GDM1 (cell line): ENCODE data around the gene MRPL41.
"Not testable (repeated sequence)": the region's sequence is repeated elsewhere in the genome, so short reads cannot be mapped to it uniquely, and the experiment has no call there.

Experiments used
- DNase-seq: peaks from one replicate; lab custom pipeline; 2025; lab: John Stamatoyannopoulos, UW

MRPL41 gene

DNA sequence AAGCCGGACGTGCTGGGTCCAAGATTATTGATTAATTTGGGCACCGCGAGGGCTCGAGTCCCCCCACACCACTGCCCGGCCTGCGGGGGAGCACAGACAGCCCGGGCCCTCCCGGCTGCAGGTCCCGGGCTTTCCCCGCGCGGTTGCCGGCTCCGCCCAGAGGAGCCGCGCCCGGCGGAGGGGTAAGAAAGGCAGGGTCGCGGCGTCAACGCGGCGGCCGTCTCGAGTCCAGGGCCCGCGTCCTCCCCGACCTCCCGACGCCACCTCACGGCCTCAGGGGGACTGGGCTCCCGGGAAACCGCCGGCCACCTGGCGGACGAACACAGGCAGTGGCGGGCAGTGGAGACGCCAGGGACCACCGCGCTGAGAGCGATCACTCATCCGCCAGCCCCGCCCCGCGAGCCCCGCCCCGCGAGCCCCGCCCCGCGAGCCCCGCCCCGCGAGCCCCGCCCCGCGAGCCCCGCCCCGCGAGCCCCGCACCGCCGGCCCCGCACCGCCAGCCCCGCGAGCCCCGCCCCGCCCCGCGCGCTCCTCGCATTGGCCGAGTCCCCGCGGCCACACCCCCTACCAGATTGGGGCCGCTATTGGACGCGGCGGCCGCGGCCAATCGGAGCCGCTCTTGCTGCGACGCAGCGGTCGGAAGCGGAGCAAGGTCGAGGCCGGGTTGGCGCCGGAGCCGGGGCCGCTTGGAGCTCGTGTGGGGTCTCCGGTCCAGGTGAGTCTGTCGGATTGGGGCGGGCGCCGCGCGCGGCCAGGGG, at the start of gene MRPL41:
TSS of gene MRPL41 (plus strand) at position 616 of the 758 bp plus-strand sequence. CDS start 203 bp downstream, outside the sequence.
- peak; percentile 29 for DNase-seq

- DNase-seq, result no peak
Observed at GRCh38 chr9:137502008-137502911, 49.4 kb upstream of the MRPL41 start.

DNA sequence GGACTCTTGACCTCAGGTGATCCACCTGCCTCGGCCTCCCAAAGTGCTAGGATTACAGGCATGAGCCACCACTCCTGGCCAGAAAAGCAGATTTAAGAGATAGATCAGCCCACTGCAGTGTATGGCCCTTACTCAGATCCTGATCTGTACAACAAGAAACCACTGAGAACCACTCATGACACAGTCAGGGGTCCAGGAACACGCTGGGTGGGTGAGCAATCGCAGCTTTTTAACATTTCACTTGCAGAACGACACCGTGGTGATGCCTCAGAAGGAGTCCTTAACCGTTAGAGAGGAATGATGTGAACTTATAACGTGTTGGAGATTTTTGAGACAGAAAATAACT, 47.3 kb upstream of the MRPL41 start:
- no peak for DNase-seq

- no peak for DNase-seq
Observed at GRCh38 chr9:137505421-137506140, 46.1 kb upstream of the MRPL41 start.

GRCh38 chr9:137506274-137506673, 45.4 kb upstream of the MRPL41 start:
- DNase-seq, result no peak

- DNase-seq, result no peak
Observed at GRCh38 chr9:137506702-137507171, 44.9 kb upstream of the MRPL41 start.

- no peak for DNase-seq
Observed at GRCh38 chr9:137509198-137509597, 42.5 kb upstream of the MRPL41 start.

GRCh38 chr9:137511126-137511525, 40.6 kb upstream of the MRPL41 start:
- not testable (repeated sequence) for DNase-seq

DNA sequence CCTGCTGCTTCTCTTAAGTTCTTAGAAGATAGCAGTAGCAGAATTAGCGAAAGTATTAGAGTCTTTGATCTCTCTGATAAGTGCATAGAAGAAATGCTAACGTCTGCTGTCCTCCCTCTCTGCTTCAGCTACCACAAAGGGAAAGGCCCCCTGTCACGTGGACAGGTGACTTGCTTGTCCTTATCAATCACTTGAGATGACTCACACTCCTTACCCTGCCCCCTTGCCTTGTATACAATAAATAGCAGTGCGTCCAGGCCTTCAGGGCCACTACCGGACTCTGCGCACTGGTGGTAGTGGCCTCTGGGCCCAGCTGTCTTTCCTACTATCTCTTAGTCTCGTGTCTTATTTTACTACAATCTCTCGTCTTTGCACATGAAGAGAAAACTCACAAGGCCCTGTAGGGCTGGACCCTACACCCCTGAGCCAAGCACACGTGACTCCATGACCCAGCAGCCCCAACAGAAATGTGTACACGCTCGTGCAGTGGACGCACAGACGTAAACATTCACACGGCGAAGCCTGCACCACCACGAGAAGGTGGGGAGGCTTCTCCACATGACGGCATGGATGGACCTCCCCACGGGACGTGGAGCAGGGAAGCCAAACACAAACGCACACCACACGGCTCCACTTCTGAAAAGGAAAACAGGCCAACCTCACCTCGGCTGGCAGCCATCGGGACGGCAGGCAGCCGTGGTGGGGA, 39.8 kb upstream of the MRPL41 start:
- no peak for DNase-seq

DNA sequence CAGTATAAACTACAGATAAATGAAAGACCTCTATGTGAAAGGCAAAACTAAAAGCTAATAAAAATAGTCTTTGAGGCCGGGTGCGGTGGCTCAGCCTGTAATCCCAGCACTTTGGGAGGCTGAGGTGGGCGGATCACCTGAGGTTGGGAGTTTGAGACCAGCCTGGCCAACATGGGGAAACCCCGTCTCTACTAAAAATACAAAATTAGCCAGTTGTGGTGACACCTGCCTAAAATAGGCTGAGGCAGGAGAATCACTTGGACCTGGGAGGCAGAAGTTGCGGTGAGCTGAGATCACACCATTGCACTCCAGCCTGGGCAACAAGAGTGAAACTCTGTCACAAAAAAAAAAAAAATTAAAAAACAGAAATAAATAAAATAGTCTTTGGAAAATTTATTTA, 38.5 kb upstream of the MRPL41 start:
- DNase-seq, result not testable (repeated sequence)

DNA sequence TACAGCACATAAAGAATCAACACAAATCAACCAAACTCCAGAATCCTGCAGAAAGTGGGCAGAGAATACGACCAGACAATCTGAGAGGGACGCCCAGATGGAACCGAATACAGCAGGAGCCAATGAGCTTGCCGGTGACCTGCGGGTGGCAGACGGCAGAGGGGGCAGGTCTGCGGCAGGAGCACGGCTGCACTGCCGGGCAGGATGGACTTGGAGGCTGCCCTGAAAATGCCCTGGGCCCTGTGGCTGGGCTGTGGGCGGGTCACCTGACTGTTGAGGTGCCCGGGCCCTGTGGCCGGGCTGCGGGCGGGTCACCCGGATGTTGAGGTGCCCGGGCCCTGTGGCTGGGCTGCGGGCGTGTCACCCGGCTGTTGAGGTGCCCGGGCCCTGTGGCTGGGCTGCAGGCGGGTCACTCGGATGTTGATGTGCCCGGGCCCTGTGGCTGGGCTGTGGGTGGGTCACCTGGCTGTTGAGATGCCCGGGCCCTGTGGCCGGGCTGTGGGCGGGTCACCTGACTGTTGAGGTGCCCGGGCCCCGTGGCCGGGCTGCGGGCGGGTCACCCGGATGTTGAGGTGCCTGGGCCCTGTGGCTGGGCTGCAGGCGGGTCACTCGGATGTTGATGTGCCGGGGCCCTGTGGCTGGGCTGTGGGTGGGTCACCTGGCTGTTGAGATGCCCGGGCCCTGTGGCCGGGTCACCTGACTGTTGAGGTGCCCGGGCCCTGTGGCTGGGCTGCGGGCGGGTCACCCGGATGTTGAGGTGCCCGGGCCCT, 37.7 kb upstream of the MRPL41 start:
- DNase-seq, result not testable (repeated sequence)

DNA sequence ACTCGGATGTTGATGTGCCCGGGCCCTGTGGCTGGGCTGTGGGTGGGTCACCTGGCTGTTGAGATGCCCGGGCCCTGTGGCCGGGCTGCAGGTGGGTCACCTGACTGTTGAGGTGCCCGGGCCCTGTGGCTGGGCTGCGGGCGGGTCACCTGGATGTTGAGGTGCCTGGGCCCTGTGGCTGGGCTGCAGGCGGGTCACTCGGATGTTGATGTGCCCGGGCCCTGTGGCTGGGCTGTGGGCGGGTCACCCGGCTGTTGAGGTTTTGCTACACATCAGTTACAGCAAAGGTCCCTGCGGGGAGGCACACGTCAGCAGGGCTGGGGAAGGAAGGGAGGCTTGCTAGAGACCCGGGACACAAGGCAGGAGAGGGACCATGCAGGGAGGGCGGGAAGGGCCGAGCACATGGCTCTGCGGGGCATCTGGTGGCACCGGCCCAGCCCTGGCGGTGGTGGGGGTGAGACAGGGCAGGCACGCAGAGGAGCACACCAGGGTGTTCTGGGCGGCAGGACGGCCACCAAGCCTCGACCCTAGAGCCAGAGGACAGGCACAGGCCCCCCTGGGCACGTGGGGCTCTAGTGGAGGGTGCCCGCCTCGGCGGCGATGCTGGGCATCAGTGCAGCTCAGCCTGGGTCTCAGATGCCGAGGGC, 36.9 kb upstream of the MRPL41 start:
- DNase-seq, result no peak

DNA sequence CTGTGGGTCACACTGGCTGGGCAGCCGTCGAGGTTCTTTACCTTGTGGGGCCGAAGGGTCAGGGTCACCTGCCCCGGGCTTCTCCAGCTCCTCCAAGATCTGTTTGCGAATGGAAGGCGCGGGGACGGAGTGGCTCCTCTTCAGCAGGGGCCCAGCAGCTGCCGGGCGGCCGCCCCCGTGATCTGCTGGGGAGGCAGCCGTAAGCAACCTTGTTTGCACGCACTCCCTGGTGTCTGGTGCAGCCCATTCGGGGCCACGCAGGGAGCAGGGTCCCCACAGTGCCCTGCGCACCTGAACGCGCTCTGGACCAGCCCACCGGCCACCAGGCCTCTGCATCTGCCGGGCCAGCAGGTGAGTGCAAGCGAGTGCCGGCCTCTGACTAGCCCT, 36.3 kb upstream of the MRPL41 start:
- no peak for DNase-seq

DNA sequence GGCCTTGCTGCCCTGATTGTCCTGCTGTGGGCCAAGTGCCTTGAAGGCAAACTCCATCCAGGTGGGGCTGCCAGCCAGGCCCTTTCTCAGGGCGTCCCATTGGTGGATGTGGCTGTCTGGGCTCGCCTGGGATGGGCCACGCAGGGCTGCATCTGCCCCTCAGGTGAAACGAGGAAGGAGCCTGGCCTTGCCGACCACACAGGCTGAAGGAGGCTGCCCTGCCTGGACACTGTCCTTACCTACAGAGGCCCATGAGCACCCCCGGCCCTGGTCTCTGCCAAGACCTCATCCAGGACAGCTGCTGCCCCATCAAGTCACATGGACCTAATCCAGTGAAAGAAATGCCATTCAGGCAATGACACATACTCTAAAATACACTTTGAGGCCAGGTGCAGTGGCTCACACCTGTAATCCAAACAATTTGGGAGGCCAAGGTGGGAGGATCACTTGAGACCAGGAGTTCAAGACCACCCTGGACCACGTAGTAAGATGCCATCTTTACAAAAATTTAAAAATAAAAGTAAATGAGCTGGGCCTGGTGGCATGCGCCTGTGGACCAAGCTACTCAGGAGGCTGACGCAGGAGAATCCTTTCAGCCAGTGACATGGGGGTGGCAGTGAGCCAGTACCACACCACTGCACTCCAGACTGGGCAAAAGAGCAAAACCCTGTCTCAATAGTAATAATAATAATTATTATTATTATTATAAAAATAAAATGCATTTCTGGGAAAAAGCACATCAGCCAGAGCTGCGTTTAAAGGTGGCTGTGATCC, 35.3 kb upstream of the MRPL41 start:
- no peak for DNase-seq

- DNase-seq, result not testable (repeated sequence)
Observed at GRCh38 chr9:137518661-137519459, 32.8 kb upstream of the MRPL41 start.

DNA sequence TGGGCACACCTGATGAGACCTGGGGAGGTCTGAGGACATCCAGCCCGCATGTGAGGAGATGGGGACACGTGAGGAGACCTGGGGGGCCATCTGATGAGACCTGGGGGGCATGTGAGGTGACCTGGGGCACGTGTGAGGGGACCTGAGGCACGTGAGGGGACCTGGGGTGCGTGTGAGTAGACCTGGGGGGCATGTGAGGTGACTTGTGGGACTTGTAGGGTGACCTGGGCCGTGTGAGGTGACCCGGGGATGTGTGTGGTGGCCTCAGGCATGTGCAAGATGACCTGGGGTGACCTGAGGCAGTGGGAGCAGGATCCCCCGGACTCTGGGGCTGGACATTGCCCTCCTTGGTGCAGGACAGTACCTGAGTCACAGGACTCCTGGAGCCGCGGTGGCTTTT, 32.1 kb upstream of the MRPL41 start:
- DNase-seq, result no peak

DNA sequence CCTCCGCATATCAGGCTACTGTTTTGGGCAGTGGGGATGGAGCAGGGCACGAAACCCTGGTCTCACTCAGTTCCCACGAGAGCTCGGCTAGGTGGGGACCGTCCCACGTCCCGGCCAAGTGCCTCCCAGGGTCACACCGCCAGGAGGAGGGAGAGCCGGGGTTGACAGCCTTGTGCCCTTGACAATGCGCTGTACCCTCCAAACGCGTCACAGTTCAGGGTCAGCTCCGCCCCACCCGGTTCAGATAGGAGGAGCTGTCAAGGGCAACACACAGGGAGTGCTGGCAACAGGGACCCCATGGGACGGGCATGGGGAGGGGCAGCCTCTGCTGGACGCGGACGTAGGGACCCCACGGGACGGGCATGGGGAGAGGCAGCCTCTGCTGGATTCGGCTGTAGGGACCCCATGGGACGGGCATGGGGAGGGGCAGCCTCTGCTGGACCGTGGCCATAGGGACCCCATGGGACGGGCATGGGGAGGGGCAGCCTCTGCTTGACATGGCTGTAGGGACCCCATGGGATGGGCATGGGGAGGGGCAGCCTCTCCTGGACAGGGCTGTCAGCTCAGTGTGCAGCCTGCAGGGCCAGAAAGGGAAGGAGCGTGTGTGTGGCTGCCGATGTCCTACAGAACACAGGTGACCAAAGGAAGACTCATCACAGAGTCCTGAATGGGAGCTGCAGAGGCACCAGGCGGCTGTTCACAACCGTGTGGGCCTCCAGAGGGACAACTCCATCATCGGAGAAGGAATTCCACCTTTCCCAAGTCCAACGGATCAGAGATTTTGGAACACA, 30.9 kb upstream of the MRPL41 start:
- no peak for DNase-seq

DNA sequence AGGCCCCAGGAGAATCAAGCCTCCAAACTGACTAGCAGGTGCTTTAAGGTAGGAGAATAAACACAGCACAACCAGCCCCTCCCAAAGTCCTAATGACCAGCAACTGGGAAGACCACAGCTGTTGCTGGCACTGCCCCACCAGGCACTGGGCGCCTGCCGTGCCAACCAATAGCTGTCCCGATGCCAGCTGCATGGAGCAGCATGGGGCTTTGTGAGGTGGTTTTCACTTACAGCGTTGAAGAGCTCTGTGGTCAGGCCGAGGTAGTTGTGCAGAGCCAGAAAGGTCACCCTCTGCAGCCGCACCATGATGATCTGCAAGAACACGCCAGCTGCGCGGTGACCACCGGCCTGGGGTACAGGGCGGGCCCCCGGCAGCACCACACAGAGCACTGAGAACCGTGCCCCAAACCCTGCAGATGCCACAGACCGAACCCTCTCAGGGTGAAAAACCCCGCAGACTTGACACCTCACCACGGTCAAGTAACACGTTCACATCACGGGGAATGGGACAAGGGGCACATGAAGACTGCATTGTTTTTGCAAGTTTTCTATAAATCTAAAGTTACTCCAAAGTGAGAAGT, 30.2 kb upstream of the MRPL41 start:
- DNase-seq, result no peak
